ENCODE data around the gene ME1. TPM values are rescaled to one million over a fixed set of nuclear protein-coding genes. Genes with fewer than 3 reads are reported as not detected.
"Not testable (repeated sequence)": the region's sequence is repeated elsewhere in the genome, so short reads cannot be mapped to it uniquely, and the experiment has no call there.

The ME1 gene
- total RNA-seq, 3 donors from 2014 or later, result 5.2 to 34.6 (median 7.2) TPM

- intact Hi-C loops (cut with DNase I; ENCODE audit: low total_unique reads), result no loop called here
- no peaks in the 10 kb centered on the region for H3K9me3 ChIP-seq
- no peaks in the 10 kb centered on the region for H3K4me1 ChIP-seq
- DNase-seq (ENCODE audit: low spot score in 2 of 2), result no peak
- no peak for TF ChIP-seq POLR2AphosphoS5 (IDR thresholded peaks at IDR 0.05)
- no peak for TF ChIP-seq CTCF (IDR thresholded peaks at IDR 0.05)
- no peak overlapping the region for H3K27ac ChIP-seq
- H3K27me3 ChIP-seq, result no peaks in the 10 kb centered on the region
- no peak overlapping the region for H3K4me3 ChIP-seq
- no peaks in the 10 kb centered on the region for H3K36me3 ChIP-seq
Observed at GRCh38 chr6:83370567-83370966, 60.3 kb downstream of the ME1 start.

- H3K27ac ChIP-seq, result no peak overlapping the region
- no peaks in the 10 kb centered on the region for H3K9me3 ChIP-seq
- no peaks in the 10 kb centered on the region for H3K27me3 ChIP-seq
- H3K4me3 ChIP-seq, result no peak overlapping the region
- H3K4me1 ChIP-seq, result no peaks in the 10 kb centered on the region
- intact Hi-C loops (cut with DNase I; ENCODE audit: low total_unique reads), result no loop called here
- TF ChIP-seq CTCF (IDR thresholded peaks at IDR 0.05) (no peak), POLR2A (IDR thresholded peaks at IDR 0.05) (no peak), POLR2AphosphoS5 (IDR thresholded peaks at IDR 0.05) (no peak)
- DNase-seq (ENCODE audit: low spot score in 2 of 2), result no peak
- no peaks in the 10 kb centered on the region for H3K36me3 ChIP-seq
Observed at GRCh38 chr6:83369692-83370091, 61.2 kb downstream of the ME1 start.

DNA sequence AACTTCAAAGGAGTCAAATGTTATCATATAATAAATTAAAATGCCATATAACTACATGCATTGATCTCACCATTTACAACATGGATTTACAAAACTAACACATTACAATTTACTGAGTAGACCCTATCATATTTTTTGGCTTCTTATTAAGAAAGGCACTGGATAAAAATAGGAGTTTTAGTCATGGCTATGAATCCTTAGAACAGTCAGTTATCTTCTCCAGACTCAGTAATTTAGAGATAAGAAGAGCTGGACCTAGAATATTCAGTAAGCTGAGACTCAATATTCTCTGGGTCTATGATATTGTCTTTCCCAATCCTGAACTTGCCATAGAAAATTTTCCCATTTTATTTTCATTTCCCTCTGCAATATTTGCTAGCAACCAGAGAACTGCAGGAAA lies 62.3 kb downstream of the ME1 start:
- Histone ChIP-seq H3K36me3 (no peaks in the 10 kb centered on the region), H3K4me3 (no peak overlapping the region), H3K27ac (no peak overlapping the region), H3K27me3 (no peaks in the 10 kb centered on the region), H3K4me1 (no peaks in the 10 kb centered on the region), H3K9me3 (no peaks in the 10 kb centered on the region)
- no peak for DNase-seq (ENCODE audit: low spot score in 2 of 2)
- intact Hi-C loops (cut with DNase I; ENCODE audit: low total_unique reads), result no loop called here
- TF ChIP-seq POLR2AphosphoS5 (IDR thresholded peaks at IDR 0.05) (no peak), POLR2A (IDR thresholded peaks at IDR 0.05) (no peak), CTCF (IDR thresholded peaks at IDR 0.05) (no peak)

DNA sequence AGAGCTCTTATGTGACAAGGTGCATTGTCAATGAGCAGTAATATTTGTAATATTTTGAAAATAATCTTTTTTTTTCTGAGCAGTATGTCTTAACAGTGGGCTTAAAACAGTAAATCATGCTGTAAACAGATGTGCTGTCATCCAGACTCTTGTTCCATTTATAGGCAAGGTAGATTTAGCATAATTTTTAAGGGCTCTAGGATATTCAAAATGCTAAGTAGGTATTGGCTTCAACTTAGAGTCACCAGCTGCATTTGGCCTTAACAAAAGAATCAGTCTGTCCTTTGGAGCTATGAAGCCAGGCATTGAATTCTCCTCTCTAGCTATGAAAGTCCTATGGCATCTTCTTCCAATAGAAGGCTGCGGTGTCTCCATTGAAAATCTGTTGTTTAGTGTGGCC lies 63.7 kb downstream of the ME1 start:
- H3K4me1 ChIP-seq, result no peaks in the 10 kb centered on the region
- H3K9me3 ChIP-seq, result no peaks in the 10 kb centered on the region
- intact Hi-C loops (cut with DNase I; ENCODE audit: low total_unique reads), result no loop called here
- no peak overlapping the region for H3K4me3 ChIP-seq
- H3K36me3 ChIP-seq, result no peaks in the 10 kb centered on the region
- no peak overlapping the region for H3K27ac ChIP-seq
- TF ChIP-seq POLR2A (IDR thresholded peaks at IDR 0.05), result no peak
- TF ChIP-seq CTCF (IDR thresholded peaks at IDR 0.05), result no peak
- TF ChIP-seq POLR2AphosphoS5 (IDR thresholded peaks at IDR 0.05), result no peak
- H3K27me3 ChIP-seq, result no peaks in the 10 kb centered on the region
- no peak for DNase-seq (ENCODE audit: low spot score in 2 of 2)

GRCh38 chr6:83365931-83366330 lies 64.9 kb downstream of the ME1 start:
- Histone ChIP-seq H3K27ac (no peak overlapping the region), H3K9me3 (no peaks in the 10 kb centered on the region), H3K36me3 (no peaks in the 10 kb centered on the region), H3K4me3 (no peak overlapping the region), H3K4me1 (no peaks in the 10 kb centered on the region), H3K27me3 (no peaks in the 10 kb centered on the region)
- no peak for DNase-seq (ENCODE audit: low spot score in 2 of 2)
- TF ChIP-seq POLR2A (IDR thresholded peaks at IDR 0.05), result no peak
- no peak for TF ChIP-seq POLR2AphosphoS5 (IDR thresholded peaks at IDR 0.05)
- no peak for TF ChIP-seq CTCF (IDR thresholded peaks at IDR 0.05)
- intact Hi-C loops (cut with DNase I; ENCODE audit: low total_unique reads), result no loop called here

- DNase-seq (ENCODE audit: low spot score in 2 of 2); H3K27ac ChIP-seq; H3K4me3 ChIP-seq; H3K27me3 ChIP-seq; H3K4me1 ChIP-seq; H3K36me3 ChIP-seq: not testable (repeated sequence)
- intact Hi-C loops (cut with DNase I; ENCODE audit: low total_unique reads), result loop anchor here (1.0 kb wide), 1 partner anchor 14 kb away; no protein-coding TSS in a partner anchor
- peaks cover 0 to 21% of the 10 kb centered on the region in 2 donors for H3K9me3 ChIP-seq
Observed at GRCh38 chr6:83362349-83362748, 68.5 kb downstream of the ME1 start.

All from breast epithelium (tissue), 4 donors.